ENCODE results near the gene TIMMDC1. TPM values are rescaled to one million over a fixed set of nuclear protein-coding genes. Genes with fewer than 3 reads are reported as not detected.

TIMMDC1 gene
- total RNA-seq, 1 donor from 2014 or later: 117 TPM

- no peaks in the 10 kb centered on the region for H3K27me3 Mint-ChIP-seq
- H3K4me1 Mint-ChIP-seq: peaks cover 15% of the 10 kb centered on the region
- H3K9me3 Mint-ChIP-seq: peaks cover 3% of the 10 kb centered on the region
- no peak for DNase-seq
- H3K36me3 Mint-ChIP-seq (ENCODE audit: low read depth): peaks cover 59% of the 10 kb centered on the region
- H3K27ac Mint-ChIP-seq: no peak overlapping the region
- H3K4me3 Mint-ChIP-seq: no peak overlapping the region
- intact Hi-C loops (cut with micrococcal nuclease): no loop called here
Measured at GRCh38 chr3:119527714-119528113, 29.4 kb downstream of the TIMMDC1 start.

DNA sequence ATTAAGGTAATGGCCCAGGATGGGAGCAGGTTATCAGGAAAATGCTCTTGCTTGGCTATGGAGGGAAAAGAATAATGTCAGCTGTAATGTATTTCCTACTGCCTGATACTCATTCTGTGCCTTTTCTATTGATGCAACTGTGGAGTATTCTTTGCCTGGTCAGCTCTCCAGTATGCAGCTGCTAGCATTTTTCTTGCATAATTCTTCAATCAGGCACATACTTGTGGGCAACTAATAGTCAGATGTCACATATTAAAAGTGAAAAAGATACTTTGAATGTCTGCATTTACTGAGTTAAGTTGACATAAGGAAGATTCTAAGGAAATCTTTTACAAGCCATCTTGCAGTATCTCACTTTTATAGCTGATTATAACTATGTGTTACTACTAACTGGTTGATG is 31.5 kb downstream of the TIMMDC1 start:
- no peaks in the 10 kb centered on the region for H3K27me3 Mint-ChIP-seq

GRCh38 chr3:119530456-119530855 is 32.1 kb downstream of the TIMMDC1 start:
- Mint-ChIP-seq H3K27me3 (no peaks in the 10 kb centered on the region), H3K4me3 (no peak overlapping the region), H3K9me3 (peaks cover 3% of the 10 kb centered on the region), H3K36me3 (ENCODE audit: low read depth) (peaks cover 41% of the 10 kb centered on the region), H3K4me1 (peaks cover 5% of the 10 kb centered on the region), H3K27ac (no peak overlapping the region)
- intact Hi-C loops (cut with micrococcal nuclease): no loop called here
- DNase-seq: no peak

More for the DNA sequence above, 31.5 kb downstream of the TIMMDC1 start:
- H3K4me3 Mint-ChIP-seq: no peak overlapping the region
- intact Hi-C loops (cut with micrococcal nuclease): no loop called here
- peaks cover 3% of the 10 kb centered on the region for H3K9me3 Mint-ChIP-seq
- no peak for DNase-seq
- peaks cover 45% of the 10 kb centered on the region for H3K36me3 Mint-ChIP-seq (ENCODE audit: low read depth)
- H3K27ac Mint-ChIP-seq: no peak overlapping the region
- peaks cover 5% of the 10 kb centered on the region for H3K4me1 Mint-ChIP-seq

DNA sequence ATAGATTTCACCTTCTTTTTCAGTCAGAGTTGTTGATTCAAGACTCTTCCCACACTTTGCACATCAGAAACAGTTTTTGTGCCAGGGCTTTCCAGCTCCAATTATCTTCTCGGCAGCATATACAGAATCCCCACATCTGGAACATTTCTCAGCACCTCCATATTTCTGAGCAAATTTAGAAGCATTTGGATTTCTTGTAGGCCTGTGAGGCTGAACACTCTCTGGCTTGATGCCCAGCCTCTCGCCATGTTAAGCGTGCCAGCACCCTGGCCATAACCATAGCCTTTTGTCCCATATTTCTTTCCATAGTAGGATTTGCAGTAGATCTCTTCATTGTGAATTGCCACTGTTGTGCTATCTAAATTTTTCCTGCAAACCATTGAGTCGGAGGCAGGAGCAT is 32.8 kb downstream of the TIMMDC1 start:
- no peaks in the 10 kb centered on the region for H3K27me3 Mint-ChIP-seq
- intact Hi-C loops (cut with micrococcal nuclease): no loop called here
- H3K27ac Mint-ChIP-seq: no peak overlapping the region
- H3K9me3 Mint-ChIP-seq: peaks cover 3% of the 10 kb centered on the region
- no peak overlapping the region for H3K4me3 Mint-ChIP-seq
- peaks cover 37% of the 10 kb centered on the region for H3K36me3 Mint-ChIP-seq (ENCODE audit: low read depth)
- DNase-seq: no peak
- peaks cover 5% of the 10 kb centered on the region for H3K4me1 Mint-ChIP-seq

- no peak for DNase-seq
- intact Hi-C loops (cut with micrococcal nuclease): no loop called here
- Mint-ChIP-seq H3K9me3 (no peaks in the 10 kb centered on the region), H3K27me3 (no peaks in the 10 kb centered on the region), H3K36me3 (ENCODE audit: low read depth) (peaks cover 27% of the 10 kb centered on the region), H3K4me1 (peaks cover 5% of the 10 kb centered on the region), H3K4me3 (no peak overlapping the region), H3K27ac (no peak overlapping the region)
Measured at GRCh38 chr3:119534296-119534695, 35.9 kb downstream of the TIMMDC1 start.

DNA sequence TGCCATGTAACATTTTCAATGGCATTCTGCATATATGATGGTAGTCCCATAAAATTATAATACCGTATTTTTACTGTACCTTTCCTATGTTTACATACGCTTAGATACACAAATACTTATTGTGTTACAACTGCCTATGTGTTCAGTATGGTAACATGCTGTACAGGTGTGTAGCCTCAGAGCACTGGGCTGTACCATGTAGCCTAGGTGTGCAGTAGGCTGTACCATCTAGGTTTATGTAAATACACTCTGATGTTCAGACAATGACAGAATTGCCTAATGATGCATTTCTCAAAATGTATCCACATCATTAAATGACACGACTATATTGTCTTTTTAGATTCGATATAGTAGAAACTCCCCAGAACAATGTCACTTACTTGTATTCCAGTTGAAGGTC is 38.4 kb downstream of the TIMMDC1 start:
- intact Hi-C loops (cut with micrococcal nuclease): no loop called here
- no peak for DNase-seq

DNA sequence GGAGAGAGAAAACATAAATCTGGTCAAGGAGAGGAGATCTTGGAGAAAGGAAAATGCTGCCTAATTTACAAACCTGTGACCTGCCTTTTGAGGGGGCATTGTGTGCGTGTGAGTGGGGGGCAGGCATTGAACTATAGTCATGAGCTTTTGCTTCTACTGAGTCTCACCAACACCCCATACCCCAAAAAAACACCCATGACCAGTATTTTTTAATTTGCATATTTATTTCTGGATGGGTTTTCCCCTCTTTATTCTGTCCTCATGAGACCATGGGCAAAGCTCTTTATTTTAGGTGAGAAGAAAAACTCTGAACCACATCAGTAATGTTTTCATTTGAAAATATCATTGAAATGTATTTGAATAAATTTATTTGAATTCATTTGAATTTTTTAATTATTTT is 40.4 kb downstream of the TIMMDC1 start:
- peaks cover 5% of the 10 kb centered on the region for H3K4me1 Mint-ChIP-seq
- H3K27ac Mint-ChIP-seq: no peak overlapping the region
- H3K4me3 Mint-ChIP-seq: no peak overlapping the region
- peaks cover 10% of the 10 kb centered on the region for H3K36me3 Mint-ChIP-seq (ENCODE audit: low read depth)
- no peaks in the 10 kb centered on the region for H3K27me3 Mint-ChIP-seq
- H3K9me3 Mint-ChIP-seq: no peaks in the 10 kb centered on the region
- intact Hi-C loops (cut with micrococcal nuclease): no loop called here
- no peak for DNase-seq

More for the DNA sequence above, 38.4 kb downstream of the TIMMDC1 start:
- Mint-ChIP-seq H3K4me1 (peaks cover 7% of the 10 kb centered on the region), H3K9me3 (no peaks in the 10 kb centered on the region), H3K27me3 (no peaks in the 10 kb centered on the region), H3K4me3 (no peak overlapping the region), H3K27ac (no peak overlapping the region), H3K36me3 (ENCODE audit: low read depth) (peaks cover 17% of the 10 kb centered on the region)

- no peaks in the 10 kb centered on the region for H3K9me3 Mint-ChIP-seq
- intact Hi-C loops (cut with micrococcal nuclease): no loop called here
- no peak overlapping the region for H3K27ac Mint-ChIP-seq
- peaks cover 5% of the 10 kb centered on the region for H3K4me1 Mint-ChIP-seq
- DNase-seq: no peak
- no peak overlapping the region for H3K4me3 Mint-ChIP-seq
- H3K36me3 Mint-ChIP-seq (ENCODE audit: low read depth): peaks cover 20% of the 10 kb centered on the region
- H3K27me3 Mint-ChIP-seq: no peaks in the 10 kb centered on the region
Measured at GRCh38 chr3:119541547-119541946, 43.2 kb downstream of the TIMMDC1 start.

GRCh38 chr3:119542168-119542767 is 43.9 kb downstream of the TIMMDC1 start:
- H3K36me3 Mint-ChIP-seq (ENCODE audit: low read depth): peaks cover 16% of the 10 kb centered on the region
- H3K27me3 Mint-ChIP-seq: no peaks in the 10 kb centered on the region
- no peaks in the 10 kb centered on the region for H3K9me3 Mint-ChIP-seq
- H3K4me1 Mint-ChIP-seq: peaks cover 5% of the 10 kb centered on the region
- no peak for DNase-seq
- no peak overlapping the region for H3K27ac Mint-ChIP-seq
- H3K4me3 Mint-ChIP-seq: no peak overlapping the region
- intact Hi-C loops (cut with micrococcal nuclease): no loop called here

DNA sequence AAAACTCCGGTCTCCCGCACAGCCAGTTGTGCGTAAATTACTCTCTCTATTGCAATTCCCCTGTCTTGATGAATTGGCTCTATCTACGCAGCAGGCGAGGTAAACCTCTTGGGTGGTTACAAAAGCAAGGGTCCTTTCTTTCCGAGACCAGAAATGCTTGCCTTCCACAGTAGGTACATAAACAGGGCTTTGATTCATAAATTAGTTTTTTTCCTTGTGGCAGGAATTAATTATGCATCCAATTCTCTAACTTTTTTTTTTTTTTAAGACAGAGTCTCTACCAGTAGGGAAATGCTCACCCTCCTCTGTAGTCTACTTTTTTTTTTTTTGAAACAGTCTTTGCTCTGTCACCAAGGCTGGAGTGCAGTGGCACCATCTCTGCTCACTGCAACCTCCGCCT is 44.8 kb downstream of the TIMMDC1 start:
- Mint-ChIP-seq H3K27ac (no peak overlapping the region), H3K27me3 (no peaks in the 10 kb centered on the region), H3K4me3 (no peak overlapping the region), H3K4me1 (peaks cover 5% of the 10 kb centered on the region), H3K9me3 (no peaks in the 10 kb centered on the region), H3K36me3 (ENCODE audit: low read depth) (peaks cover 22% of the 10 kb centered on the region)
- no peak for DNase-seq
- intact Hi-C loops (cut with micrococcal nuclease): no loop called here

GRCh38 chr3:119547227-119547626 is 48.9 kb downstream of the TIMMDC1 start:
- no peak overlapping the region for H3K27ac Mint-ChIP-seq
- no peaks in the 10 kb centered on the region for H3K27me3 Mint-ChIP-seq
- intact Hi-C loops (cut with micrococcal nuclease): no loop called here
- H3K36me3 Mint-ChIP-seq (ENCODE audit: low read depth): peaks cover 33% of the 10 kb centered on the region
- no peak overlapping the region for H3K4me3 Mint-ChIP-seq
- no peak for DNase-seq
- H3K4me1 Mint-ChIP-seq: peaks cover 3% of the 10 kb centered on the region
- H3K9me3 Mint-ChIP-seq: no peaks in the 10 kb centered on the region

- Mint-ChIP-seq H3K36me3 (ENCODE audit: low read depth) (peaks cover 34% of the 10 kb centered on the region), H3K4me3 (no peak overlapping the region), H3K9me3 (no peaks in the 10 kb centered on the region), H3K27me3 (no peaks in the 10 kb centered on the region), H3K4me1 (peaks cover 2% of the 10 kb centered on the region), H3K27ac (no peak overlapping the region)
- intact Hi-C loops (cut with micrococcal nuclease): no loop called here
- no peak for DNase-seq
Measured at GRCh38 chr3:119548341-119548740, 50.0 kb downstream of the TIMMDC1 start.

DNA sequence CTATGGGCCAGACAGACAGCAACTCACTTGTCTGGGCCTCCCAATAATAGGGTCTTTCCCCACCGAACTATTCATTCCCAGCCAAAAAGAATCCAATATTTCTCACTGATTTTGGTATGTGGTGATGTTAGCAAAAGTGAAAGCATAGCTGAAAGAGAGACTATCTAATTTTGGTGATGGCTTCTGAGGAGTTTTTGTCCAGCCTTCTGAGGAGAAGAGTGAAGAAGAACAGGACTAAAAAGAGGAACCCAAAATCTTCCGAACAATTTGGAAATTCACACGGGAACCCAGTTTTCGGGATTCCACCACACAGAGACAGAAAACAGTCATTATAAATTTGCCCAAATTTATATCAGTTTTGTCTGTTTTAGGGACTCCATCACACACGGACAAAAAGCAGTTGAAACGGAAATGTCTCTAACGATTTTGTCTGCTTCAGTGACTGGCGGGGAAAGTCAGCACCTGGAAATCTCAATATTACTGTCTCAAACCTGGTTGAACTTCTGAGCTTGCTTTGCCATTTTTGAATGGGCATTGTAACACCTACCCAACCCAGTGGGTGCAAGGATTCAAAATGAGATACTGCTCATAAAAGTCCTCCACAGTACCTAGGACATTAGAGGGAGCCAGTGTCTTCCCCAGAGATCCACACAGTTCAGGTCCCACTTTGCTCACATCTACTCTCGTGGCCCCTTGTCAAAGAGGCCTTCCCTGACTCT is 52.0 kb downstream of the TIMMDC1 start:
- intact Hi-C loops (cut with micrococcal nuclease): loop anchor here (10.0 kb wide), 2 partner anchors 544 to 666 kb away; partner anchors contain the start of gene GSK3B
- no peak for DNase-seq
- Mint-ChIP-seq H3K4me1 (peaks cover 10% of the 10 kb centered on the region), H3K27ac (no peak overlapping the region), H3K9me3 (no peaks in the 10 kb centered on the region), H3K4me3 (no peak overlapping the region), H3K27me3 (no peaks in the 10 kb centered on the region), H3K36me3 (ENCODE audit: low read depth) (peaks cover 27% of the 10 kb centered on the region)

- intact Hi-C loops (cut with micrococcal nuclease): loop anchor here (10.0 kb wide), 2 partner anchors 543 to 667 kb away; partner anchors contain the start of gene GSK3B
- H3K4me3 Mint-ChIP-seq: no peak overlapping the region
- H3K36me3 Mint-ChIP-seq (ENCODE audit: low read depth): peaks cover 36% of the 10 kb centered on the region
- no peaks in the 10 kb centered on the region for H3K27me3 Mint-ChIP-seq
- no peaks in the 10 kb centered on the region for H3K9me3 Mint-ChIP-seq
- peaks cover 22% of the 10 kb centered on the region for H3K4me1 Mint-ChIP-seq
- no peak overlapping the region for H3K27ac Mint-ChIP-seq
- DNase-seq: no peak
Measured at GRCh38 chr3:119551598-119551997, 53.3 kb downstream of the TIMMDC1 start.
